HCT116 (cell line): ENCODE data around the gene FARSA. TPM values are rescaled to one million over a fixed set of nuclear protein-coding genes. Genes with fewer than 3 reads are reported as not detected.

ENCODE experiments used
- ATAC-seq: fragments of 200-7000 bp; cut with Tn5 transposase; 2 replicates; pipeline ENCODE4 v1.9.1; 2020; ENCODE audit warnings: mild to moderate bottlenecking, moderate library complexity
- BruUV-seq: library from RNA; stranded (reverse); fragments of 400-500 nt; replicated peaks from 2 replicates; lab custom pipeline; 2021; lab: Mats Ljungman, UMichigan
- CTCF ChIA-PET: fragments of 300-600 bp; sonication (Branson Sonifier 250); formaldehyde crosslinking; loops from one replicate; lab custom pipeline; 2021; ENCODE audit warnings: antibody characterized with exemption; lab: Charles Lee
- POLR2A ChIA-PET: fragments of 300-600, 350-600 bp; sonication (Branson Sonifier 250); formaldehyde crosslinking; loops from one replicate; lab custom pipeline; 2021; ENCODE audit warnings: antibody characterized with exemption; lab: Charles Lee
- RAD21 ChIA-PET, 2 experiments: fragments of 300-600 bp; sonication (Branson Sonifier 250); formaldehyde crosslinking; loops; one replicate each; lab custom pipeline; 2023; ENCODE audit warnings: low total read pairs in 2 of 2; ENCODE audit not compliant: uncharacterized antibody in 2 of 2, unreplicated experiment in 2 of 2, low non-redundant PET in 1 of 2; lab: Charles Lee
- DNase-seq: peaks from one replicate; pipeline ENCODE4 v3.0.0-alpha.2; 2010; ENCODE audit warnings: low read depth, low spot score
- H2AFZ ChIP-seq: fragments of 200-600 bp; shearing (Covaris generic), sonication (generic); 2 replicates; pipeline ENCODE4 v1.6.1; 2017; ENCODE audit warnings: low read depth, mixed run types, mixed read lengths, antibody characterized with exemption, low read length; ENCODE audit not compliant: poor library complexity, severe bottlenecking
- H3K27ac ChIP-seq: 2 replicates; pipeline ENCODE4 v1.5.1; 2012; ENCODE audit warnings: low read depth, low read length
- H3K27me3 ChIP-seq: fragments of 200-600 bp; sonication (generic); 2 replicates; pipeline ENCODE4 v1.6.1; 2016; ENCODE audit warnings: mixed run types, low read length, mixed read lengths; ENCODE audit not compliant: insufficient read depth
- H3K36me3 ChIP-seq, 2 experiments: fragments of 200-500 bp in 1 of 2; fragments of 200-600 bp in 1 of 2; sonication (Bioruptor generic) in 1 of 2; sonication (generic) in 1 of 2; 2 replicates each; pipeline versions ENCODE4 v1.5.1 to v1.6.1; 2014 to 2016; ENCODE audit warnings: low read length in 2 of 2, inconsistent platforms in 1 of 2, mixed read lengths in 1 of 2, mixed run types in 1 of 2; ENCODE audit not compliant: insufficient read depth in 2 of 2, control insufficient read depth in 1 of 2
- H3K4me1 ChIP-seq, 2 experiments: fragments of 200-600 bp in 1 of 2; sonication (generic) in 1 of 2; 2 replicates each; pipeline versions ENCODE4 v1.5.1 to v1.6.1; 2012 to 2017; ENCODE audit warnings: low read length in 2 of 2, inconsistent platforms in 1 of 2, mild to moderate bottlenecking in 1 of 2, mixed read lengths in 1 of 2, mixed run types in 1 of 2, moderate library complexity in 1 of 2; ENCODE audit not compliant: insufficient read depth in 2 of 2, control insufficient read depth in 1 of 2
- H3K4me2 ChIP-seq: fragments of 200-600 bp; sonication (generic); 2 replicates; pipeline ENCODE4 v1.6.1; 2017; ENCODE audit warnings: mixed run types, low read length, mixed read lengths
- H3K4me3 ChIP-seq, 2 experiments: fragments of 200-600 bp in 1 of 2; sonication (generic) in 1 of 2; replicated peaks in 1 of 2; 2 replicates each; pipeline ENCODE4 v1.5.1; 2011 to 2016; ENCODE audit warnings: low read length in 2 of 2, control low read depth in 1 of 2, low read depth in 1 of 2, mild to moderate bottlenecking in 1 of 2, mixed read lengths in 1 of 2, mixed run types in 1 of 2
- H3K79me2 ChIP-seq: fragments of 200-600 bp; sonication (generic); 2 replicates; pipeline ENCODE4 v1.6.1; 2017; ENCODE audit warnings: mild to moderate bottlenecking, mixed run types, low read length, moderate library complexity, mixed read lengths; ENCODE audit not compliant: insufficient read depth
- H3K9ac ChIP-seq: fragments of 200-600 bp; sonication (generic); 2 replicates; pipeline ENCODE4 v1.6.1; 2016; ENCODE audit warnings: low read length, mixed read lengths
- H3K9me2 ChIP-seq: fragments of 200-600 bp; sonication (generic), shearing (Covaris generic); 2 replicates; pipeline ENCODE4 v1.6.1; 2017; ENCODE audit warnings: mixed run types, mild to moderate bottlenecking, moderate library complexity; ENCODE audit not compliant: insufficient read depth
- H3K9me3 ChIP-seq, 2 experiments: fragments of 200-500 bp in 1 of 2; fragments of 200-600 bp in 1 of 2; sonication (Bioruptor generic) in 1 of 2; sonication (generic) in 1 of 2; 2 replicates each; pipeline ENCODE4 v1.6.1; 2014 to 2017; ENCODE audit warnings: low read length in 2 of 2, mixed read lengths in 2 of 2, inconsistent platforms in 1 of 2, low read depth in 1 of 2, mild to moderate bottlenecking in 1 of 2, mixed run types in 1 of 2, moderate library complexity in 1 of 2; ENCODE audit not compliant: control insufficient read depth in 1 of 2, insufficient read depth in 1 of 2
- H4K20me1 ChIP-seq: fragments of 200-600 bp; sonication (generic), shearing (Covaris generic); 2 replicates; pipeline ENCODE4 v1.6.1; 2017; ENCODE audit warnings: mixed run types, mild to moderate bottlenecking, moderate library complexity; ENCODE audit not compliant: insufficient read depth
- CBX3 ChIP-seq: IDR thresholded peaks from 2 replicates; pipeline ENCODE4 v1.6.1; 2012; ENCODE audit warnings: low read depth
- CEBPB ChIP-seq: IDR thresholded peaks from 2 replicates; pipeline ENCODE4 v1.6.1; 2012; ENCODE audit warnings: low read depth
- EGR1 ChIP-seq: IDR thresholded peaks from 2 replicates; pipeline ENCODE4 v1.6.1; 2012; ENCODE audit warnings: low read depth
- EZH2 ChIP-seq: fragments of 200-600 bp; sonication (generic); IDR thresholded peaks from 2 replicates; pipeline ENCODE4 v1.6.1; 2017; ENCODE audit warnings: antibody characterized with exemption, mixed run types
- FOSL1 ChIP-seq: IDR thresholded peaks from 2 replicates; pipeline ENCODE4 v1.6.1; 2012; ENCODE audit warnings: low read depth
- JUND ChIP-seq: IDR thresholded peaks from 2 replicates; pipeline ENCODE4 v1.6.1; 2012
- MAX ChIP-seq: IDR thresholded peaks from 2 replicates; pipeline ENCODE4 v1.6.1; 2012
- POLR2A ChIP-seq: IDR thresholded peaks from 2 replicates; pipeline ENCODE4 v1.7.0; 2011; ENCODE audit warnings: borderline replicate concordance; ENCODE audit not compliant: insufficient read depth, insufficient read length; ENCODE audit errors: extremely low read depth
- POLR2AphosphoS5 ChIP-seq: IDR thresholded peaks from 2 replicates; pipeline ENCODE4 v1.6.1; 2011; ENCODE audit warnings: mild to moderate bottlenecking, low read depth, low read length, moderate library complexity
- RAD21 ChIP-seq: IDR thresholded peaks from 2 replicates; pipeline ENCODE4 v1.6.1; 2012; ENCODE audit warnings: low read depth, mild to moderate bottlenecking
- SIN3A ChIP-seq: IDR thresholded peaks from 2 replicates; pipeline ENCODE4 v1.6.1; 2012; ENCODE audit warnings: low read depth
- SP1 ChIP-seq: IDR thresholded peaks from 2 replicates; pipeline ENCODE4 v1.6.1; 2012; ENCODE audit warnings: low read depth
- SRF ChIP-seq: IDR thresholded peaks from 2 replicates; pipeline ENCODE4 v1.6.1; 2012; ENCODE audit warnings: low read depth
- TCF7L2 ChIP-seq: IDR thresholded peaks from 2 replicates; pipeline ENCODE4 v1.7.0; 2011; ENCODE audit warnings: borderline replicate concordance, inconsistent platforms; ENCODE audit not compliant: insufficient read depth, insufficient read length; ENCODE audit errors: extremely low read depth
- YY1 ChIP-seq: IDR thresholded peaks from 2 replicates; pipeline ENCODE4 v1.6.1; 2011; ENCODE audit warnings: low read length, low read depth, moderate library complexity, mild to moderate bottlenecking; ENCODE audit not compliant: insufficient replicate concordance; ENCODE audit errors: extremely low read depth
- ZBTB33 ChIP-seq: IDR thresholded peaks from 2 replicates; pipeline ENCODE4 v1.6.1; 2011; ENCODE audit warnings: mild to moderate bottlenecking, low read length, moderate library complexity; ENCODE audit not compliant: insufficient replicate concordance; ENCODE audit errors: extremely low read depth
- intact Hi-C: fragments of 100-400 bp; cut with micrococcal nuclease; formaldehyde crosslinking; loops from 2 replicates; pipeline ENCODE4 v1.10.0; 2022
- total RNA-seq: library from RNA; stranded (reverse); gene quantifications from one replicate; pipeline ENCODE4 v1.2.1, GENCODE V29; 2021; ENCODE audit not compliant: unreplicated experiment
- TF ChIP-seq, protein P1 (sequence below): IDR thresholded peaks from 2 replicates; pipeline ENCODE4 v1.6.1; 2012; ENCODE audit warnings: low read depth
- TF ChIP-seq, protein P2 (sequence below), 3 experiments: fragments of 200-600 bp in 1 of 3; sonication (generic) in 1 of 3; IDR thresholded peaks in 2 of 3; conservative IDR thresholded peaks in 1 of 3; 2 replicates each; pipeline ENCODE4 v1.5.1; 2012 to 2017; ENCODE audit warnings: low read depth in 2 of 3, low read length in 2 of 3, antibody characterized with exemption in 1 of 3, borderline replicate concordance in 1 of 3, control low read depth in 1 of 3, mild to moderate bottlenecking in 1 of 3, mixed read lengths in 1 of 3, mixed run types in 1 of 3, moderate library complexity in 1 of 3; ENCODE audit not compliant: insufficient read depth in 1 of 3
- TF ChIP-seq, protein P3 (sequence below): IDR thresholded peaks from 2 replicates; pipeline ENCODE4 v1.6.1; 2012

The FARSA gene
- total RNA-seq, 1 experiment from 2014 or later = 129 TPM

- intact Hi-C loops = no loop called here
- DNase-seq = no peak
- Histone ChIP-seq H3K79me2 (0 out of 2 replicates have a peak, but pooled peaks cover 3% of the 10 kb centered on the region), H3K9me3 (no peaks in the 10 kb centered on the region), H4K20me1 (no peaks in the 10 kb centered on the region), H3K36me3 (peaks cover 35 to 43% of the 10 kb centered on the region in 2 experiments), H3K4me3 (no peak overlapping the region), H3K9me2 (no peaks in the 10 kb centered on the region), H3K4me2 (no peak overlapping the region), H3K4me1 (peaks cover 0 to 10% of the 10 kb centered on the region in 2 experiments; a peak in 2 of 4 replicates), H3K9ac (no peak overlapping the region), H3K27ac (no peak overlapping the region), H3K27me3 (no peaks in the 10 kb centered on the region), H2AFZ (no peak overlapping the region)
- ATAC-seq = no peak
- TF ChIP-seq POLR2A = no peak
- TF ChIP-seq CBX3 = no peak
- TF ChIP-seq FOSL1 = no peak
- TF ChIP-seq RAD21 = no peak
- no peak for TF ChIP-seq SP1
- TF ChIP-seq, protein P1, sequence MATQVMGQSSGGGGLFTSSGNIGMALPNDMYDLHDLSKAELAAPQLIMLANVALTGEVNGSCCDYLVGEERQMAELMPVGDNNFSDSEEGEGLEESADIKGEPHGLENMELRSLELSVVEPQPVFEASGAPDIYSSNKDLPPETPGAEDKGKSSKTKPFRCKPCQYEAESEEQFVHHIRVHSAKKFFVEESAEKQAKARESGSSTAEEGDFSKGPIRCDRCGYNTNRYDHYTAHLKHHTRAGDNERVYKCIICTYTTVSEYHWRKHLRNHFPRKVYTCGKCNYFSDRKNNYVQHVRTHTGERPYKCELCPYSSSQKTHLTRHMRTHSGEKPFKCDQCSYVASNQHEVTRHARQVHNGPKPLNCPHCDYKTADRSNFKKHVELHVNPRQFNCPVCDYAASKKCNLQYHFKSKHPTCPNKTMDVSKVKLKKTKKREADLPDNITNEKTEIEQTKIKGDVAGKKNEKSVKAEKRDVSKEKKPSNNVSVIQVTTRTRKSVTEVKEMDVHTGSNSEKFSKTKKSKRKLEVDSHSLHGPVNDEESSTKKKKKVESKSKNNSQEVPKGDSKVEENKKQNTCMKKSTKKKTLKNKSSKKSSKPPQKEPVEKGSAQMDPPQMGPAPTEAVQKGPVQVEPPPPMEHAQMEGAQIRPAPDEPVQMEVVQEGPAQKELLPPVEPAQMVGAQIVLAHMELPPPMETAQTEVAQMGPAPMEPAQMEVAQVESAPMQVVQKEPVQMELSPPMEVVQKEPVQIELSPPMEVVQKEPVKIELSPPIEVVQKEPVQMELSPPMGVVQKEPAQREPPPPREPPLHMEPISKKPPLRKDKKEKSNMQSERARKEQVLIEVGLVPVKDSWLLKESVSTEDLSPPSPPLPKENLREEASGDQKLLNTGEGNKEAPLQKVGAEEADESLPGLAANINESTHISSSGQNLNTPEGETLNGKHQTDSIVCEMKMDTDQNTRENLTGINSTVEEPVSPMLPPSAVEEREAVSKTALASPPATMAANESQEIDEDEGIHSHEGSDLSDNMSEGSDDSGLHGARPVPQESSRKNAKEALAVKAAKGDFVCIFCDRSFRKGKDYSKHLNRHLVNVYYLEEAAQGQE = no peak
- no peak for TF ChIP-seq YY1
- TF ChIP-seq TCF7L2 = no peak
- TF ChIP-seq, protein P2, sequence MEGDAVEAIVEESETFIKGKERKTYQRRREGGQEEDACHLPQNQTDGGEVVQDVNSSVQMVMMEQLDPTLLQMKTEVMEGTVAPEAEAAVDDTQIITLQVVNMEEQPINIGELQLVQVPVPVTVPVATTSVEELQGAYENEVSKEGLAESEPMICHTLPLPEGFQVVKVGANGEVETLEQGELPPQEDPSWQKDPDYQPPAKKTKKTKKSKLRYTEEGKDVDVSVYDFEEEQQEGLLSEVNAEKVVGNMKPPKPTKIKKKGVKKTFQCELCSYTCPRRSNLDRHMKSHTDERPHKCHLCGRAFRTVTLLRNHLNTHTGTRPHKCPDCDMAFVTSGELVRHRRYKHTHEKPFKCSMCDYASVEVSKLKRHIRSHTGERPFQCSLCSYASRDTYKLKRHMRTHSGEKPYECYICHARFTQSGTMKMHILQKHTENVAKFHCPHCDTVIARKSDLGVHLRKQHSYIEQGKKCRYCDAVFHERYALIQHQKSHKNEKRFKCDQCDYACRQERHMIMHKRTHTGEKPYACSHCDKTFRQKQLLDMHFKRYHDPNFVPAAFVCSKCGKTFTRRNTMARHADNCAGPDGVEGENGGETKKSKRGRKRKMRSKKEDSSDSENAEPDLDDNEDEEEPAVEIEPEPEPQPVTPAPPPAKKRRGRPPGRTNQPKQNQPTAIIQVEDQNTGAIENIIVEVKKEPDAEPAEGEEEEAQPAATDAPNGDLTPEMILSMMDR (IDR thresholded peaks at IDR 0.05 in 2 of 3, conservative IDR thresholded peaks at IDR 0.05 in 1 of 3; ENCODE audit: borderline replicate concordance in 1 of 3, insufficient read depth in 1 of 3, low read depth in 2 of 3, low read length in 2 of 3) = no peak
- TF ChIP-seq, protein P3, sequence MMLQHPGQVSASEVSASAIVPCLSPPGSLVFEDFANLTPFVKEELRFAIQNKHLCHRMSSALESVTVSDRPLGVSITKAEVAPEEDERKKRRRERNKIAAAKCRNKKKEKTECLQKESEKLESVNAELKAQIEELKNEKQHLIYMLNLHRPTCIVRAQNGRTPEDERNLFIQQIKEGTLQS = no peak
- TF ChIP-seq JUND = no peak
- TF ChIP-seq EZH2 = no peak
- no peak for TF ChIP-seq CEBPB
- no peak for TF ChIP-seq SIN3A
- TF ChIP-seq EGR1 = no peak
- no peak for TF ChIP-seq ZBTB33
- no peak for TF ChIP-seq MAX
- TF ChIP-seq POLR2AphosphoS5 = no peak
- no peak for TF ChIP-seq SRF
- ChIA-PET CTCF (no interaction called here), POLR2A (no interaction called here), RAD21 (no interaction called here)
- BruUV-seq = no TSS peak
These were observed 10.6 kb downstream of the FARSA start for GRCh38 chr19:12922959-12923358.
